PC-9 (cell line): ENCODE measurements around the gene MTX1. TPM values are rescaled to one million over a fixed set of nuclear protein-coding genes. Genes with fewer than 3 reads are reported as not detected.
"Not testable (repeated sequence)": the region's sequence is repeated elsewhere in the genome, so short reads cannot be mapped to it uniquely, and the experiment has no call there.

Experiments used
- BruUV-seq: library from RNA; stranded (reverse); fragments of 400-500 nt; replicated peaks from 2 replicates; lab custom pipeline; 2021; lab: Mats Ljungman, UMichigan
- CTCF ChIA-PET: fragments of 300-600 bp; sonication (Branson Sonifier 250); formaldehyde crosslinking; loops from one replicate; lab custom pipeline; 2022; ENCODE audit warnings: antibody characterized with exemption; lab: Charles Lee
- POLR2A ChIA-PET: fragments of 300-600 bp; sonication (Branson Sonifier 250); formaldehyde crosslinking; loops from one replicate; lab custom pipeline; 2022; ENCODE audit warnings: antibody characterized with exemption; ENCODE audit not compliant: unreplicated experiment; lab: Charles Lee
- DNase-seq, 2 experiments: peaks; one replicate each; pipeline versions ENCODE4 v3.0.0 to v3.0.0-alpha.2; 2015 to 2022; ENCODE audit warnings: mixed read lengths in 1 of 2
- H2AFZ ChIP-seq: fragments of 200-600 bp; sonication (generic); 2 replicates; pipeline ENCODE4 v1.8.1; 2017; ENCODE audit warnings: antibody characterized with exemption
- H3F3A ChIP-seq: fragments of 200-600 bp; sonication (generic); 2 replicates; pipeline ENCODE4 v1.8.1; 2017; ENCODE audit warnings: antibody characterized with exemption, mild to moderate bottlenecking, low read depth; ENCODE audit not compliant: insufficient read depth
- H3K27ac ChIP-seq: fragments of 200-600 bp; sonication (generic); 2 replicates; pipeline ENCODE4 v1.6.1; 2016; ENCODE audit warnings: mixed run types
- H3K27me3 ChIP-seq: fragments of 200-600 bp; sonication (generic); 2 replicates; pipeline ENCODE4 v1.6.1; 2016; ENCODE audit warnings: low read depth, mixed run types; ENCODE audit not compliant: insufficient read depth
- H3K36me3 ChIP-seq: fragments of 200-600 bp; sonication (generic); 2 replicates; pipeline ENCODE4 v1.6.1; 2016; ENCODE audit warnings: low read depth, mixed run types
- H3K4me1 ChIP-seq: fragments of 200-600 bp; sonication (generic); replicated peaks from 2 replicates; pipeline ENCODE4 v1.6.1; 2016; ENCODE audit warnings: mixed run types; ENCODE audit not compliant: insufficient read depth
- H3K4me2 ChIP-seq: fragments of 200-600 bp; sonication (generic); 2 replicates; pipeline ENCODE4 v1.6.1; 2017; ENCODE audit warnings: mixed run types
- H3K4me3 ChIP-seq: fragments of 200-600 bp; sonication (generic); 2 replicates; pipeline ENCODE4 v1.6.1; 2016; ENCODE audit warnings: mixed run types
- H3K79me2 ChIP-seq: fragments of 200-600 bp; sonication (generic); 2 replicates; pipeline ENCODE4 v1.6.1; 2017; ENCODE audit warnings: low read depth, mixed run types
- H3K9me2 ChIP-seq: fragments of 200-600 bp; sonication (generic); 2 replicates; pipeline ENCODE4 v1.8.1; 2017; ENCODE audit warnings: mild to moderate bottlenecking; ENCODE audit not compliant: insufficient read depth
- H3K9me3 ChIP-seq: fragments of 200-600 bp; sonication (generic); 2 replicates; pipeline ENCODE4 v1.8.1; 2016; ENCODE audit warnings: low read depth; ENCODE audit not compliant: insufficient read depth
- H4K20me1 ChIP-seq: fragments of 200-600 bp; sonication (generic); 2 replicates; pipeline ENCODE4 v1.8.1; 2017; ENCODE audit not compliant: insufficient read depth
- CTCF ChIP-seq: fragments of 200-600 bp; sonication (generic); conservative IDR thresholded peaks from 2 replicates; pipeline ENCODE4 v1.6.1; 2017; ENCODE audit warnings: mixed run types, antibody characterized with exemption, mild to moderate bottlenecking, moderate library complexity
- EZH2 ChIP-seq: fragments of 200-600 bp; sonication (generic); IDR thresholded peaks from 2 replicates; pipeline ENCODE4 v1.8.0; 2017; ENCODE audit warnings: antibody characterized with exemption, low read depth
- intact Hi-C: fragments of 100-400 bp; cut with micrococcal nuclease; formaldehyde crosslinking; loops from one replicate; pipeline ENCODE4 v1.10.0; 2022; ENCODE audit not compliant: unreplicated experiment
- total RNA-seq: library from RNA; stranded (reverse); gene quantifications from 2 replicates; pipeline ENCODE4 v1.2.3, GENCODE V29; 2021

MTX1 gene
- total RNA-seq, 1 experiment from 2014 or later = 56.1 TPM

DNA sequence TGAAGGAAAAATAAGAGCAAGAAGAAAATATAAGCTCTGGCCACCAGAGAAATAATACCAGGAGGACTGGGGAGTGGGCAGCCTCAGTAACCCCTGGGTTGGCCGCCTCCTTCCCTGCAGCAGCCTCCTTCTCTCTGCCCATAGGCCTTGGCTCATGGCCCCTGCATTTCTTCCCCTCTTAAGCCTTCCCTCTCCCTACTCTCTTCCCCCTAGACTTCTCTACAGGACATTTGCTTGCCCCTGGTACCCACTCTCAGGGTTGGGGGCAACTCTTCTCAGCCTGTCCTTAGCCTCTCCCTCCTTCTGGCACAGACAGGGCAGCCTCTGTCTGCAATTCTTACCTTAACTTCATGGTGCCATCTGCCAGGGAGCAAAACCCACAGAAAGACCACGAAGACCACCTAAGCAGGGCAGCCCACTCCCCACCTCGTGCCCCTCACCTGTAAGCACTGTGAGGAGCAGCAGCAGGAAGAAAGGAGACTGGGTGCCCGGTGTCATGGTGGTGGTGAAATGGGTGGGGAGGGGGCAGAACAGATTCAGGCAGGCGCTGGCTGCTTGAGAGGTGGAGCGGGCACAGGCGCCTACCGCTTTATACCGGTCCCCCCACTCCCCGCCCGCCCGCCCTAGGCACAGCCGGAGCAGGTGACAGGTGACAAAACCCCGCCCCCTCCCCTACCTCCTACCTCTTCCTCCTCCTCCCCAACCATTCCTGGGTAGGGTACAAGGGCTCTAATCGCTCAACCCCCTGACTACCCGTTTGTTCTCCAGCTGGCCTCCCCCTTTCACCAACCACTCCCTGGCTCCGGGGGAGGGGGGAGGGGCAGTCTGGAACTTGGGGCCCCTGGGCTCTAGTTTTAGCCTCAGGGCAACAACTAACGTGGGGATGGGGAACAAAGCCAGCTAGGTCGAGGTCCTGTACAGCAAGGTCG, 15.9 kb upstream of the MTX1 start:
- Histone ChIP-seq H3K27ac (peak overlapping the region; percentile 59), H3K79me2 (no peaks in the 10 kb centered on the region), H3K36me3 (no peaks in the 10 kb centered on the region), H3K9me2 (no peaks in the 10 kb centered on the region), H3K4me2 (peak overlapping the region; percentile 95), H3K27me3 (no peaks in the 10 kb centered on the region), H2AFZ (peak overlapping the region; percentile 77), H3K9me3 (no peaks in the 10 kb centered on the region), H3K4me1 (peaks cover 14% of the 10 kb centered on the region), H3F3A (peaks cover 21% of the 10 kb centered on the region; the same call in 1 of the 2 replicates), H3K4me3 (peak overlapping the region; percentile 73), H4K20me1 (no peaks in the 10 kb centered on the region)
- peak; percentile 51 to 82 for DNase-seq
- POLR2A ChIA-PET = interaction anchor here (0.6 to 2.5 kb wide), 8 partner anchors 7 to 953 kb away, joined by 3 to 17 read pairs (median 4); partner anchors contain the start of genes CLK2 and KRTCAP2
- CTCF ChIA-PET = interaction anchor here (0.5 to 2.7 kb wide), 6 partner anchors 8 to 1583 kb away, joined by 3 to 15 read pairs (median 7); partner anchors contain the start of genes KRTCAP2 and TRIM46
- intact Hi-C loops = loop anchor here (2.0 to 5.0 kb wide), 3 partner anchors 16 to 130 kb away; partner anchors contain the start of gene RUSC1
- TF ChIP-seq CTCF = no peak
- TF ChIP-seq EZH2 = no peak
- BruUV-seq = TSS peak; percentile 21

DNA sequence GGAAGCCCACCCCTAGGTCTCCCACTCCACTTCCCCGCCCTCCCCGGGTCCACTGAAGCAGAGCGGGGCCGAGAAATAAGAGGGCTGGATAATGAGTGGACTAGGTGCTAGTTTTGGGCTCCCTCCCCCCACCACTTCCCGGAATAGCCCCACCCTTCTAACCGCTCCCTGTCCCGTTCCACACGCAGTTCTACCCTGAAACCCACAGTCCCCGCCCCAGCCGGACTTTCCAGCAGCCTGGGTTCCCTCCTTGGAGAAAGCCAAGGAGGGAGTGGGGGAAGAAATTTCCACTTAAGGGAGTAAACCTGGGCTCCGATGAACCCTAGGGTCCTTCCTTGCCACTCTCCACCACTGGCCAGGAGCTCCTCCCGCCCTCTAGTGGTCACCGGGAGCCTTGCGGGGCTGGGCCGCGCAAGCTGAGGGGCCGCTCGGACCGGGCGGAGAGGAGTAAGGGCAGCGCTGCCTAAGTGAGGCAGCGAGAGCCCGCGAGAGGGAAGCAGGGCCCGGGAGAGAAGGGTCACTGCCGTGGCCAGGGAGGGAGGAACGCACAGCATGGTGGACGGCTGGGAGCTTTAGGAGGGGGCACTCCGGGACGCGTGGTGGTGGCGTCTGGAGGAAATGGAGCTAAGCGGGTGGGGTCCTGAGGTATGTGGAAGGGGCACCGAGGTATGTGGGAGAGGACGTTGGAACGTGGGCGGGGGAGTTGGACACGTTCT, 15.1 kb upstream of the MTX1 start:
- DNase-seq = peak; percentile 79 to 96
- H3K79me2 ChIP-seq = no peaks in the 10 kb centered on the region
- H3K4me1 ChIP-seq = peaks cover 14% of the 10 kb centered on the region
- H3F3A ChIP-seq = peaks cover 16% of the 10 kb centered on the region; the same call in 1 of the 2 replicates
- POLR2A ChIA-PET = interaction anchor here (0.6 to 2.5 kb wide), 13 partner anchors 8 to 873 kb away, joined by 3 to 26 read pairs (median 5); partner anchors contain the start of genes CLK2 and KRTCAP2
- no peaks in the 10 kb centered on the region for H4K20me1 ChIP-seq
- H3K27ac ChIP-seq = peak overlapping the region; percentile 59
- peak overlapping the region; percentile 77 for H2AFZ ChIP-seq
- CTCF ChIA-PET = interaction anchor here (0.5 to 2.7 kb wide), 10 partner anchors 9 to 1583 kb away, joined by 3 to 19 read pairs (median 4); partner anchors contain the start of genes KRTCAP2 and TRIM46
- H3K4me3 ChIP-seq = peak overlapping the region; percentile 73
- TF ChIP-seq CTCF = peak; percentile 97
- TF ChIP-seq EZH2 = no peak
- H3K9me3 ChIP-seq = no peaks in the 10 kb centered on the region
- H3K9me2 ChIP-seq = no peaks in the 10 kb centered on the region
- BruUV-seq = no TSS peak
- peak overlapping the region; percentile 95 for H3K4me2 ChIP-seq
- intact Hi-C loops = loop anchor here (2.0 to 5.0 kb wide), 3 partner anchors 17 to 129 kb away; partner anchors contain the start of gene RUSC1
- no peaks in the 10 kb centered on the region for H3K27me3 ChIP-seq
- H3K36me3 ChIP-seq = no peaks in the 10 kb centered on the region

GRCh38 chr1:155193991-155194240, 14.6 kb upstream of the MTX1 start:
- H3K4me2 ChIP-seq = peak overlapping the region; percentile 95
- H3F3A ChIP-seq = peaks cover 16% of the 10 kb centered on the region; the same call in 1 of the 2 replicates
- H3K27ac ChIP-seq = peak overlapping the region; percentile 59
- H3K27me3 ChIP-seq, H3K36me3 ChIP-seq, H3K9me3 ChIP-seq, DNase-seq, BruUV-seq, H3K79me2 ChIP-seq, H3K9me2 ChIP-seq, H4K20me1 ChIP-seq: not testable (repeated sequence)
- H3K4me1 ChIP-seq = peaks cover 14% of the 10 kb centered on the region
- peak overlapping the region; percentile 73; the same call in 1 of the 2 replicates for H3K4me3 ChIP-seq
- ChIA-PET POLR2A (interaction anchor here (0.6 to 2.5 kb wide), 10 partner anchors 9 to 1119 kb away, joined by 3 to 26 read pairs (median 7); no protein-coding TSS in a partner anchor), CTCF (interaction anchor here (0.5 to 2.7 kb wide), 8 partner anchors 10 to 209 kb away, joined by 3 to 19 read pairs (median 6); partner anchors contain the start of genes KRTCAP2 and TRIM46)
- H2AFZ ChIP-seq = peak overlapping the region; percentile 77
- intact Hi-C loops = loop anchor here (2.0 to 5.0 kb wide), 3 partner anchors 17 to 128 kb away; partner anchors contain the start of gene RUSC1
